Gastrocnemius medialis (tissue), 4 donors: ENCODE measurements around the gene MPP3.

Experiments
- CTCF ChIP-seq, 5 experiments: fragments of 450-650 bp in 3 of 5; fragments of 200-600 bp in 2 of 5; sonication (generic) in 2 of 5; IDR thresholded peaks in 4 of 5; conservative IDR thresholded peaks in 1 of 5; 1 replicate in 4 of 5; 2 replicates in 1 of 5; pipeline ENCODE4 v1.5.1; 2016 to 2019; ENCODE audit warnings: antibody characterized with exemption in 5 of 5, mild to moderate bottlenecking in 3 of 5, moderate library complexity in 3 of 5
- POLR2A ChIP-seq, 2 donors: fragments of 450-650 bp; IDR thresholded peaks; one replicate each; pipeline ENCODE4 v1.6.1; 2017; ENCODE audit warnings: antibody characterized with exemption in 2 of 2, mild to moderate bottlenecking in 2 of 2, moderate library complexity in 2 of 2

DNA sequence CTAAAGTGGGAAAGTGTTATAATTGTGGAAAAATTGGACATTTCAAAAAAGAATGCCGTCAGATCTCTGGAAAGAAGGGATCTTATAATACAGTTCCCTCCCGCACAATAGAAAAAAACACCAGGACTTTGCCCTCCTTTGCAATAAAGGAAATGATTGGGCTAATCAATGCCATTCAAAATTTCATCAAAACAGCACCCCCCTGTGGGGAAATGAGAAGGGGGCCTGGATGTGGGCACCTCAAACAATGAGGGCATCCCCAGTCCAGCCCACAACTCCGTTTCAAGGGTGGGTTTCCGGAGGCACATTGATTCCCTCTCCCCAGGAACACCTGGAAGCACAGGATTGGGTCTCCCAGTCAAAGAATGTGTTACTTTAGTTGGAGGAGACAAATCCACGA is 40.1 kb upstream of the MPP3 start:
- TF ChIP-seq CTCF (IDR thresholded peaks at IDR 0.05 in 4 of 5, conservative IDR thresholded peaks at IDR 0.05 in 1 of 5) (no peak), POLR2A (IDR thresholded peaks at IDR 0.05) (no peak)
